Activated CD8-positive, alpha-beta T cell treated with anti-CD3 and anti-CD28 coated beads for 36 hours (primary cell): ENCODE results near the gene DCST1. TPM values are rescaled to one million over a fixed set of nuclear protein-coding genes. Genes with fewer than 3 reads are reported as not detected.
A peak's percentile ranks its signal among the peaks of the same experiment; 100 is the strongest.

Experiments used
- ATAC-seq: fragments of 200-7000 bp; cut with Tn5 transposase; one replicate; pipeline ENCODE4 v1.10.0; 2021; ENCODE audit warnings: mild to moderate bottlenecking, moderate library complexity
- CTCF ChIA-PET: fragments of 350-600 bp; sonication (Branson Sonifier 250); formaldehyde crosslinking; loops from one replicate; lab custom pipeline; 2021; ENCODE audit warnings: antibody characterized with exemption; lab: Charles Lee
- POLR2A ChIA-PET: fragments of 350-600 bp; sonication (Branson Sonifier 250); formaldehyde crosslinking; loops from one replicate; lab custom pipeline; 2021; ENCODE audit warnings: antibody characterized with exemption; lab: Charles Lee
- DNase-seq: peaks from one replicate; pipeline ENCODE4 v3.0.0-alpha.2; 2020
- H3K27ac Mint-ChIP-seq: one replicate; pipeline ENCODE4 v1.8.0; 2021; ENCODE audit warnings: mild to moderate bottlenecking, mixed read lengths
- H3K27me3 Mint-ChIP-seq: one replicate; pipeline ENCODE4 v1.8.0; 2021; ENCODE audit warnings: mixed read lengths
- H3K36me3 Mint-ChIP-seq: one replicate; pipeline ENCODE4 v1.8.0; 2021; ENCODE audit warnings: low read depth, mixed read lengths
- H3K4me1 Mint-ChIP-seq: one replicate; pipeline ENCODE4 v1.8.0; 2021; ENCODE audit warnings: low read depth, mixed read lengths
- H3K4me3 Mint-ChIP-seq: one replicate; pipeline ENCODE4 v1.8.0; 2021; ENCODE audit warnings: mild to moderate bottlenecking, moderate library complexity, mixed read lengths
- H3K9me3 Mint-ChIP-seq: one replicate; pipeline ENCODE4 v1.8.0; 2021; ENCODE audit warnings: mixed read lengths
- intact Hi-C: fragments of 100-400 bp; cut with micrococcal nuclease; formaldehyde crosslinking; loops from one replicate; pipeline ENCODE4 v1.10.0; 2022
- total RNA-seq, 2 experiments: library from RNA; stranded (reverse); gene quantifications; one replicate each; pipeline ENCODE4 v1.2.3, GENCODE V29; 2021
- TF ChIP-seq, protein P1 (sequence below): fragments of 200-600 bp; IDR thresholded peaks from one replicate; pipeline ENCODE4 v1.8.0; 2022; ENCODE audit warnings: antibody characterized with exemption, mild to moderate bottlenecking

The DCST1 gene
- total RNA-seq, 2 experiments from 2014 or later, result not detected

DNA sequence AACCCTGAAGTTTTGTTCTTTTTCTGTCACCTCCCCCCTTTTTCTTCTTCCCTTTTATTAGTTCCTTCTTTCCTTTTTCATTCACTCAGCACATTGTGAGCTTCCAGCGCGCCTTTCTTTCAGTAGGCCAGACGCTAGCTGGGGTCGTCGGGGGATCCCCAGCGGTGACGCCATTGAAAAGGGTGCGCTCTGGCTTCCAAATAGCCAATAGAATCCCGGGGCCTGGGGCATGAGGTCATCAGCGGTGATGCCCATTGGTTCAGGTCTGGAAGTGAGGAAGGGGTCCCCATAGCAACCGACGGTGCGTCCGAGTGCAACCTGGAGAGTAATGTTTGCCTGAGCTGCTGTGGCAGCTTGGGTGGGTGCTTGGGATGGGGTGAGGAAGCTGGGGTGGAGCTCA lies 38.1 kb downstream of the DCST1 start:
- TF ChIP-seq, protein P1, sequence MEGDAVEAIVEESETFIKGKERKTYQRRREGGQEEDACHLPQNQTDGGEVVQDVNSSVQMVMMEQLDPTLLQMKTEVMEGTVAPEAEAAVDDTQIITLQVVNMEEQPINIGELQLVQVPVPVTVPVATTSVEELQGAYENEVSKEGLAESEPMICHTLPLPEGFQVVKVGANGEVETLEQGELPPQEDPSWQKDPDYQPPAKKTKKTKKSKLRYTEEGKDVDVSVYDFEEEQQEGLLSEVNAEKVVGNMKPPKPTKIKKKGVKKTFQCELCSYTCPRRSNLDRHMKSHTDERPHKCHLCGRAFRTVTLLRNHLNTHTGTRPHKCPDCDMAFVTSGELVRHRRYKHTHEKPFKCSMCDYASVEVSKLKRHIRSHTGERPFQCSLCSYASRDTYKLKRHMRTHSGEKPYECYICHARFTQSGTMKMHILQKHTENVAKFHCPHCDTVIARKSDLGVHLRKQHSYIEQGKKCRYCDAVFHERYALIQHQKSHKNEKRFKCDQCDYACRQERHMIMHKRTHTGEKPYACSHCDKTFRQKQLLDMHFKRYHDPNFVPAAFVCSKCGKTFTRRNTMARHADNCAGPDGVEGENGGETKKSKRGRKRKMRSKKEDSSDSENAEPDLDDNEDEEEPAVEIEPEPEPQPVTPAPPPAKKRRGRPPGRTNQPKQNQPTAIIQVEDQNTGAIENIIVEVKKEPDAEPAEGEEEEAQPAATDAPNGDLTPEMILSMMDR, result no peak
- POLR2A ChIA-PET, result interaction anchor here (1.7 kb wide), 1 partner anchor 101 kb away, joined by 5 read pairs; the partner anchor contains the start of gene KRTCAP2
- no peak overlapping the region for H3K27ac Mint-ChIP-seq
- H3K27me3 Mint-ChIP-seq, result no peaks in the 10 kb centered on the region
- ATAC-seq (no peak), DNase-seq (no peak)
- CTCF ChIA-PET, result interaction anchor here (0.8 to 23.5 kb wide), 7 partner anchors 9 to 96 kb away, joined by 3 to 278 read pairs (median 4); partner anchors contain the start of genes ADAM15 and EFNA4
- no peak overlapping the region for H3K4me3 Mint-ChIP-seq
- H3K36me3 Mint-ChIP-seq, result peaks cover 3% of the 10 kb centered on the region
- intact Hi-C loops, result no loop called here
- H3K4me1 Mint-ChIP-seq, result peaks cover 21% of the 10 kb centered on the region
- H3K9me3 Mint-ChIP-seq, result no peaks in the 10 kb centered on the region

DNA sequence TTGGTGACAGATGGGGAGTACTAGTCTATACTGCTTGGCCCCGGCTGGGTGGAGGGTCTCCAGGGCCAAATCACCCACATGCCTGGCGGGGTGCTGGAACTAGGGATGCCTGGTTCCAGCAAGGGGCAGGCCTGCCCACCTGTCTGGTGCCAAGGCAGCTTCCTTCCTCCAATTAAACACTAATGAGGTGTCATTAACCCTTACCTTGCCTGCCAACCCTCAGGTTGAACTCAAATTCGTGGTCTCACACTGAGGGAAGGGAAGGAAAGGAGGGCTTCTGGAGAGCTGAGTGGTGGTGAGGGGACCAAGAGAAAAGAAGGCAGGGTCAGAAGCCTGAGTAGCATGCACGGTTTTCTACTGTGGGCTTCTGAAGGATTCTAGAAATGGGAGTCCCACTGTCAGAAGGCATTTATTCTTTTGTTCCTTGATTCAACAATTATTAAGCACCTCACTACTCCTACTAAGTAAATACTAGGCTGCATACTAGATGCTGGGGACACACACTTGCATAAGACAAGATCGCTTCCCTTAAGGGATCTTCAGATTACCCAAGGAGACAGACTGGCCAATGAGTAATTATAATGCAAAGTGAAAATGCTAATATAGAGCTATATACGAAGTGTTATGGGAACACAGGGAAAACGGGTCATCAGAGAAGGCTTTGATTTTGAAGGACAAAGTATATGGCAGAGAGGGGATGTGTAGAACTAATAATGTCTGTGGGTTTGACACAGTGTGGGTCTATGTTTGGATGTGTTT lies 39.1 kb downstream of the DCST1 start:
- TF ChIP-seq, protein P1, result no peak
- no peaks in the 10 kb centered on the region for H3K27me3 Mint-ChIP-seq
- H3K36me3 Mint-ChIP-seq, result peaks cover 3% of the 10 kb centered on the region
- CTCF ChIA-PET, result interaction anchor here (0.7 to 23.5 kb wide), 7 partner anchors 12 to 96 kb away, joined by 4 to 278 read pairs (median 23); partner anchors contain the start of genes ADAM15 and EFNA4
- peaks cover 21% of the 10 kb centered on the region for H3K4me1 Mint-ChIP-seq
- DNase-seq (no peak), ATAC-seq (no peak)
- intact Hi-C loops, result no loop called here
- H3K27ac Mint-ChIP-seq, result no peak overlapping the region
- no peak overlapping the region for H3K4me3 Mint-ChIP-seq
- H3K9me3 Mint-ChIP-seq, result no peaks in the 10 kb centered on the region
- POLR2A ChIA-PET, result interaction anchor here (0.7 to 1.1 kb wide), 2 partner anchors 58 to 62 kb away, joined by 3 to 4 read pairs; no protein-coding TSS in a partner anchor

DNA sequence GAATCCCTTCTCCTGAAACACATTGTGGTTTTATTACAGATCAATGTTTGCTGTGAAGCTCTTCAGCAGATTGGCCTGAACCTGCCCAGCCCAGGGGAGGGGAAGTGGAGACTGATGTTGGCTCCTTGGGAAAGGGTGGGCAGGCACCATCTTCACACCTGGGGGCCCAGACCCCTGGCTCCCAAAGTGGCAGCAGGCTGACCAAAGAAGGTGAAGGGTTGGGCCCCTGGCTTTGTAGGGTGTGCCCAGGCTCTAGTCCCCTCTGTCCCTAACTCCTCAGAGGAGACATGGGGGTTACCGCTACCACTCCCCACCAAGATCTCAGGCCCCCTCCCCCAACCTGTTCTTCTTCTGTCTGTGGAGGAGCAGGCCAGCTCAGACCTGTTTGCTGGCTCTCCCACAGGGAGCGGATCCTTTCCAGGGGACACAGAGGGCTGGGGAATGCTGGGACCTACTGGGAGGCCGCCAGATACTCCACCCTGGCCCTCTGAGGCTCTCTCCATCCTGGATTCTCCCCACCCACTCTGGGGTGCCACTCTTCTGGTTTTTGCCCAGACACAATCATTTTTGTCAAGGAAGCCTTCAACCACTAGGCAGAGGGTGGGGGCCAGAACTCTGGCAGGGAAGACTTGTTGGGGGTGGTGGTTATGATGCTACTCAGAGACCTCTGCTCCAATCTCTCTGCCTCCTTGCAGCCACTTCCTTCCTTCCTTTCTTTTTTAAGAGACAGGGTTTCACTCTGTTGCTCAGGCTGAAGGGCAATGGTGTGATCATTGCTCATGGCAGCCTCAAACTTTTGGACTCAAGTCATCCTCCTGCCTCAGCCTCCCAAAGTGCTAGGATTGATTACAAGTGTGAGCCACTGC lies 40.0 kb downstream of the DCST1 start:
- Mint-ChIP-seq H3K4me1 (peaks cover 21% of the 10 kb centered on the region), H3K27ac (no peak overlapping the region), H3K27me3 (no peaks in the 10 kb centered on the region), H3K9me3 (no peaks in the 10 kb centered on the region), H3K4me3 (no peak overlapping the region), H3K36me3 (peaks cover 3% of the 10 kb centered on the region)
- ChIA-PET POLR2A (interaction anchor here (0.7 to 1.1 kb wide), 3 partner anchors 12 to 61 kb away, joined by 3 to 4 read pairs (median 4); no protein-coding TSS in a partner anchor), CTCF (interaction anchor here (0.7 to 12.6 kb wide), 5 partner anchors 12 to 99 kb away, joined by 4 to 124 read pairs (median 23); partner anchors contain the start of genes EFNA4 and KRTCAP2)
- DNase-seq (peak; percentile 60), ATAC-seq (peak; percentile 37)
- TF ChIP-seq, protein P1, result no peak
- intact Hi-C loops, result no loop called here

DNA sequence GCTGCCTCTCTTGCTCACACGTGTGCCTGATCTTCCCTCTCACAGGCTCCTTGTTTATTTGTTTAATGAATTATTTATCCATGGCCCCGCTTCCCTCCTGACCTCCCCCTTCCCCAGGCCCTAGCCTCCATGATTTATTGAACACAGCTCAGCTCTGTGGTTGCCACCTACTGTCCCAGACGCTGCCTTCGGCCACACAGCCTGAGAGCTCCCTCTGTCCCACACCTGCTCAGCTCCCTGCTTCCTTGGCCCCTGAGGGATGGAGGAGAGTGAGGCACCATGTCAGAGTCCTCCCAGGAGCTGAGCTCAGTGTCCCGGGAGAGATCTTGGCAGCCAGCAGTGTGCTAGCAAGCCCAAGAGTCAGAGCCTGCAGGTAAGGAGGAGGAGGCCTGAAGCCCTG lies 41.9 kb downstream of the DCST1 start:
- Mint-ChIP-seq H3K27ac (no peak overlapping the region), H3K27me3 (peaks cover 10% of the 10 kb centered on the region)
- POLR2A ChIA-PET, result interaction anchor here (0.5 to 2.1 kb wide), 4 partner anchors 9 to 223 kb away, joined by 4 to 11 read pairs (median 5); no protein-coding TSS in a partner anchor

More for the DNA sequence above, 41.9 kb downstream of the DCST1 start:
- Mint-ChIP-seq H3K36me3 (no peaks in the 10 kb centered on the region), H3K4me1 (peaks cover 27% of the 10 kb centered on the region), H3K9me3 (no peaks in the 10 kb centered on the region), H3K4me3 (no peak overlapping the region)
- TF ChIP-seq, protein P1, result no peak
- ATAC-seq (no peak), DNase-seq (no peak)
- intact Hi-C loops, result no loop called here
- CTCF ChIA-PET, result interaction anchor here (1.5 to 12.6 kb wide), 7 partner anchors 10 to 97 kb away, joined by 3 to 124 read pairs (median 14); partner anchors contain the start of genes ADAM15, EFNA4 and KRTCAP2
